ENCODE measurements around the gene NTN5.
"Not testable (repeated sequence)": the region's sequence is repeated elsewhere in the genome, so short reads cannot be mapped to it uniquely, and the experiment has no call there.

Gene NTN5

DNA sequence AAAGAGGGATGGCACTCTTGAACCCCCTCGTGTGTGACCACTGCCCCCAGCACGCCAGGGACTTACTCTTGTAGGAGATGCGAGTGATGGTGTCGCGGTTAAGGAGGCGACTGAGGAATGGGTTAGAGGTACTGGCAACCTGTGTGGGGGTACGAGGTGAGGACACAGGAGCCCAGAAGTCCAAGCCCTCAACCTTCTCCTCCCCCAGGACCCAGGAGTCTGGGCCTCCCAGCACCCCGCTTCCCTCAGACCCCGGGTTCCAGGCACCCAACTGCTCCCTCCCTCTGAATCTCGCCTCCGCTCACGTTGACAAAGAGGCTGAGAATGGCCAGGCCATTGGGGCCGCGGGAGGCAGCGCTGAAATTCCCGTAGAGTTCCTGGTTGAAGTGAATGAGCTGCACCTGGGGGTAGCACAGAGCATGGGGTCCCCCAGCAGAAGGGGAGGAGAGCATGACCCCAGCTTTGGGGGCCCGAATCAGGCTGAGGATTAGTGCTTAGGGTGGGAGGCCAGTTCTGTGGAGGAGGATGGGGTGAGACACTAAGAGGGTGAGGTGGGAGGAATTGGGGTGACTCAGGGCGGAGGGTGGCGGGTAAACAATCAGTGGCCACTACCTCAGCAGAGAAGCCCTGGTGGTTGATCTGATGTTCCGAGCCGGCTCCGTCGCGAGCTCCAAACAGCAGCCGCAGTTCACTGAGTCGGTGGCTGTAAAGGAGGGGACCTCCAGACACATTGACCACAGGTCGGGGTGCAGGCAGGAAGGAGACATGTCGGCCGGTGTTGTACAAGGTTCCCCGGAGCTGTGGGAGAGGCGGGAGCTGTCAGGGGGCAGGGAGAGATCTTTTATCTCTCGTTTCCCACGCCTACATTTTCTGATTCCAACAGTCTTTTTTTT, 33.1 kb downstream of the NTN5 start:
- peak; percentile 48 for DNase-seq

DNA sequence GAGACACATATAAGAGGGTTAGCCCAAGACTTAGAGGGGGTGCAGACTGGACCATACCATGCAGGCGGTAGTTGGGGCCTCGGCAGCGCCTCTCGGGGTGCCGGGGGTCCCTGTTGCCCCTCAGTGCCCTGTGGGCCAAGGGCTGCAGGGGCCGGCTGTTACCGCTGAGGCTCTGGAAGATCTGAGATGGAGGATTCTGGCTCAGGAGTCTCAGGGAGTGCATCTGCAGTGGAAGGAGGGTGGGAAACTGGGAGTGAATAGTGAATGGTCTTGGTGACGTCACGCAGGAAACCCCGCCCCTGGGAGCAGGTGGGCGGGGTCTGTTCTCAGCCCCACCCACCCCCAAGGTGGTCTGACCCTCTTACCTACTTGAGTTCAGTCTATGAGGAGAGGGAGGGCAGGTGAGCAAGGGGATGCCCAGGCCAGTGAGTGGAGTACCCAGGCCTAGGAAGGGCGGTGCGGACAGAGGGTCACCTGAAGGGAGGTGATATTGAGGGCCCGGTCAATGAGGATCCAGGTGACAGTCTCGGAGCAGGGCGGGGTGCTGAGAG, 33.9 kb downstream of the NTN5 start:
- DNase-seq = peak; percentile 23

DNA sequence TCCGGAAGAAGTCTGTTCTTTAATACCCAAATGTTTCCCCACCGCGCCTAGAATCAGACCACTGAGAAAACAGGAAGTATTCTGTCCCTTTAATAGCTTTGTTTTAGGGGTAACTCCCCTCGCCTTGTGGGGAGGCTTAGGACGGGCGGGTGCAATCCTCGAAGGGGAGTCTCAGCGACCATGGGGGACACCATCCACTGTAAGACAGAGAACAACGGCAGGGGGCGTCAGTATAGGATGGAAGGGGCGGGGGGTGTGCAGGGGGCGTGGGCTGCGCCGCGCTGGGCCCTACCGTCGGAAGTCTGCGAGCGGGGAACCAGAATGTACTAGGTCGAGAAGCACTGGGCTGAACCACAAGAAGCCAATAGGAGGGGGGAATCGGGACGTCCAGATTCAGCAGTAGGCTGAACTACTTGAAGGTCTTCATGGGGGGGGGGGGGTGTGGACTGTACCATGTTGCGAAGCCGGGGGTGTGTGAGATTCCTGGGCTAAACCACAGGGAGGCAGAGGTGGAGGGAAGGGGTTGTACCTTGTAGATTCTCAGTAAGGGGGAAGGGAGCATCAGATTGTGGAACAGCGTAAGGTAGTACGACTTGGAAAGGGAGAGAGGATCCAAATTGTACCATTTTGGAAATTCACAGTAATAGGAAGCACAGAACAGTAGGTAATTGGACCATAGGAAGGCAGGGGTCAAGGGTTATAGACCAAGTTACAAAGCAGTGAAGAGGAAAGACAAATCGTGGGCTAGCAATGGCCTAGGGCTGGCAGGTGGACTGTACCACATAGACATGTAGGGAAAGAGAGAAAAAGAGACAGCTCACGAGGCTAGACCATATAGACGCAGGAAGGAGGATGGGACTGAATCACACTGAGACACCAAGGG, 34.6 kb downstream of the NTN5 start:
- DNase-seq = peak; percentile 94

DNA sequence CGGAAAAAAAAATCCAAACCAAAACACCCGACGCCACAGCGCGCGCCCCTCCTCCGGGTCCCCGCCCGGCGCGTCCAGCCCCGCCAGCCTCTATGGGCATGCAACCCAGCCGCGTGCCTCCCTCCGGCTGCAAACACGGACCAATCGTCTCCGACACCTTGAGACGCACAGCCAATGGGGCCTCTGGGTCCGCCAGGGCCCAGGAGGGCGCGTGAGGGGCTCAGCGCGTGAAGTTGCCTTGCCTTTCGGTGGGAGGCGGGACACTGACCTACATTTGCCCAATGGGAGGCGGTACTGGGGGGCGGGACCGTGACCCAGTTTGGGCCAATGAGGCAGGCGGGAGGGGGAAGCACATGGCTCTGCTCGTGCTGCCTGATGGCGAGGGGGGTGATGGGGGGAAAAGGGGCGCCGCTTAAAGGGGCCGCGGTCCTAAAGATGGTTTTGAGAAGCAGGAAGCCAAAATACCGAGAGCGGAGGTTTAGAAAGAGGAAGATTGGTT, 35.3 kb downstream of the NTN5 start:
- peak; percentile 100 for DNase-seq

DNA sequence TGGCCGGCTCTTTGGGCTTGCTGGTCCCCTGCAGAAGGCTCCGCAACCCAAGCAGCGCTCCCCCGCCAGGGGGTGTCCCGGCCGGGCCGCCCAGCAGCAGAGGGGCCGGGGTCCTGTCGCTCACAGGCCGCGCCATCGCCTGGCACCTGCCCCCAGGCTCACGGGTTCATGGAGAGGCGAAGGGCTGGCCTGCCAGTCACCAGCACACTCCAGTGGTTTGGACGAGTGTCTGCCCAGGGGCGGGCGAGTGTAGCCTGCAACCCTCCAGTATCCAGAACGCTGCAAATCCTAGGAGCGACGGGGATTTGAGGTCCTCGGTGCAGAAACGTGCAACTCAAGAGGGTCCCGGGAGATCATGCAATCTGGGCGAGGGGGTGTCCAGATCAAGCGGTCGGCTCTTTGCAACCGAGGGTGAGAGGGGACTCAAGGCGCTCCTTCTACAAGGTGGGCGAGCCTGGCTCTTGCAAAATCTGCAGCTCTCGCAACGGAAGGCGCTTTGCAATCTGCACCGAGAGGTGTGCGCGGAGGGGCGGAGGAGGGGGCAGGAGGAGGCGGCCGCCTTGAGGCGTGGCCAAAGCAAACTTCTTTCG, 35.9 kb downstream of the NTN5 start, which contains the start of gene DBP:
TSS of gene DBP (minus strand) at position 521 of the 590 bp plus-strand sequence. CDS start at position 136, 385 bp downstream.
- no peak for DNase-seq

GRCh38 chr19:48635966-48636858, 36.6 kb downstream of the NTN5 start:
- DNase-seq = peak; percentile 36

- peak; percentile 75 for DNase-seq
These were observed 37.4 kb downstream of the NTN5 start for GRCh38 chr19:48635263-48635965.

- DNase-seq = peak; percentile 93
These were observed 38.2 kb downstream of the NTN5 start for GRCh38 chr19:48634424-48635262.

GRCh38 chr19:48634036-48634342, 38.8 kb downstream of the NTN5 start:
- DNase-seq = no peak

DNA sequence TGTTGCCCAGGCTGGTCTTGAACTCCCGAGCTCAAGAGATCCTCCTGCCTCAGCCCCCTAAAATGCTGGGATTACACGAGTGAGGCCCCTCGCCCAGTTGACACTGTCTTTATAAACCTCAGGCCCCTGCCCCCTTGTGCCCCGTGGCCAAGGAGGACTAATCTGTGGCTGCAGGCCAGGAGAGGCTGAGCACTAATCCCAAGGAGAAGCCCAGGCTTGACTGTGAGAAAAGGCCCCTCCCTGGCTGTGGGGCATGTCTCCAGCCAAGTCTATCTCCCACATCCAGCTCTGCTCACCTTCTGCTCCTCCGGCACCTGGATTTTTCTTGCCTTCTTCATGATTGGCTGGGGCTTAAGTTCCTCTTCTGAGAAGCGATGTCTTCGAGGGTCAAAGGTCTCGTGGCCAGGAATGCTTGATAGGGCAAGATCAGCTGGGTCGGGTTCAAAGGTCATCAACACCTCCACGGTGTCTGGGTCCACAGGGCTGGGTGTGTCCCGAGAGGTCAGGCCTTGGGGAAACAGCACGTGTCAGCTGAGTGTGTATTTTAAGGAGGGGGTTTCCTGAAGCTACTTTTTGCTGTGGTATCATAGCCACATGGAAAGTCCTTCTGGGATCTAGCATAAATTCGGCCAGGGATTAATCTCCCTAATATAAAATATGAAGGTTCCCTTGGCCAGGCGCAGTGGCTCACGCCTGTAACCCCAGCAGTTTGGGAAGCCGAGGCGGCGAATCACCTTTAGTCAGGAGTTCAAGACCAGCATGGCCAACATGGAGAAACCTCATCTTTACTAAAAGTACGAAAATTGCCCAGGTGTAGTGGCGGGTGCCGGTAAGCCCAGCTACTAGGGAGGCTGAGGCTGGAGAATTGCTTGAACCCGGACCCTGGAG, 39.4 kb downstream of the NTN5 start:
- no peak for DNase-seq

- no peak for DNase-seq
These were observed 40.1 kb downstream of the NTN5 start for GRCh38 chr19:48632692-48633147.

DNA sequence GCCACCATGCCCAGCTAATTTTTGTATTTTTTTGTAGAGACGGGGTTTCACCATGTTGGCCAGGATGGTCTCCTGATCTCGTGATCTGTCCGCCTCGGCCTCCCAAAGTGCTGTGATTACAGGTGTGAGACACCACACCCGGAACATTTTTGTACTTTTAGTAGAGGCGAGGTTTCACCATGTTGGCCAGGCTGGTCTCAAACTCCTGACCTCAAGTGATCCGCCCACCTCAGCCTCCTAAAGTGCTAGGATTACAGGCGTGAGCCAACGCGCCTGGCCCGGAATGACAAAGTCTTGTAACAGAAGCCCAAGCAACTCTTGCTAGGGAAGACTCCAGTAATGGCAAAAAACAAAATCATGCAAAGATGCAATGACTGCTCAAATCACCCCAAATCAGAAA, 40.5 kb downstream of the NTN5 start:
- DNase-seq = not testable (repeated sequence)

GRCh38 chr19:48631225-48631624, 41.6 kb downstream of the NTN5 start:
- no peak for DNase-seq

GRCh38 chr19:48630296-48631063, 42.3 kb downstream of the NTN5 start:
- DNase-seq = no peak

DNA sequence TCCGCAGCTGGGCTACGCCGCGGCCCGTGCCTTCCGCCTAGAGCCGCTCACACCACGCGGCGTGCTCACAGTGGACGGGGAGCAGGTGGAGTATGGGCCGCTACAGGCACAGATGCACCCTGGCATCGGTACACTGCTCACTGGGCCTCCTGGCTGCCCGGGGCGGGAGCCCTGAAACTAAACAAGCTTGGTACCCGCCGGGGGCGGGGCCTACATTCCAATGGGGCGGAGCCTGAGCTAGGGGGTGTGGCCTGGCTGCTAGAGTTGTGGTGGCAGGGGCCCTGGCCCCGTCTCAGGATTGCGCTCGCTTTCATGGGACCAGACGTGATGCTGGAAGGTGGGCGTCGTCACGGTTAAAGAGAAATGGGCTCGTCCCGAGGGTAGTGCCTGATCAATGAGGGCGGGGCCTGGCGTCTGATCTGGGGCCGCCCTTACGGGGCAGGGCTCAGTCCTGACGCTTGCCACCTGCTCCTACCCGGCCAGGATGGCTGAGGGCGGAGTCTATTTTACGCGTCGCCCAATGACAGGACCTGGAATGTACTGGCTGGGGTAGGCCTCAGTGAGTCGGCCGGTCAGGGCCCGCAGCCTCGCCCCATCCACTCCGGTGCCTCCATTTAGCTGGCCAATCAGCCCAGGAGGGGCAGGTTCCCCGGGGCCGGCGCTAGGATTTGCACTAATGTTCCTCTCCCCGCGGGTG, 43.1 kb downstream of the NTN5 start:
- peak; percentile 28 for DNase-seq

DNA sequence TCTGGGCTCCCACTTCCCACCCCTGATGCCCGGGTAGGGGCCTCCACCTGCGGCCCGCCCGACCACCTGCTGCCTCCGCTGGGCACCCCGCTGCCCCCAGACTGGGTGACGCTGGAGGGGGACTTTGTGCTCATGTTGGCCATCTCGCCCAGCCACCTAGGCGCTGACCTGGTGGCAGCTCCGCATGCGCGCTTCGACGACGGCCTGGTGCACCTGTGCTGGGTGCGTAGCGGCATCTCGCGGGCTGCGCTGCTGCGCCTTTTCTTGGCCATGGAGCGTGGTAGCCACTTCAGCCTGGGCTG, 43.6 kb downstream of the NTN5 start:
- DNase-seq = no peak

DNA sequence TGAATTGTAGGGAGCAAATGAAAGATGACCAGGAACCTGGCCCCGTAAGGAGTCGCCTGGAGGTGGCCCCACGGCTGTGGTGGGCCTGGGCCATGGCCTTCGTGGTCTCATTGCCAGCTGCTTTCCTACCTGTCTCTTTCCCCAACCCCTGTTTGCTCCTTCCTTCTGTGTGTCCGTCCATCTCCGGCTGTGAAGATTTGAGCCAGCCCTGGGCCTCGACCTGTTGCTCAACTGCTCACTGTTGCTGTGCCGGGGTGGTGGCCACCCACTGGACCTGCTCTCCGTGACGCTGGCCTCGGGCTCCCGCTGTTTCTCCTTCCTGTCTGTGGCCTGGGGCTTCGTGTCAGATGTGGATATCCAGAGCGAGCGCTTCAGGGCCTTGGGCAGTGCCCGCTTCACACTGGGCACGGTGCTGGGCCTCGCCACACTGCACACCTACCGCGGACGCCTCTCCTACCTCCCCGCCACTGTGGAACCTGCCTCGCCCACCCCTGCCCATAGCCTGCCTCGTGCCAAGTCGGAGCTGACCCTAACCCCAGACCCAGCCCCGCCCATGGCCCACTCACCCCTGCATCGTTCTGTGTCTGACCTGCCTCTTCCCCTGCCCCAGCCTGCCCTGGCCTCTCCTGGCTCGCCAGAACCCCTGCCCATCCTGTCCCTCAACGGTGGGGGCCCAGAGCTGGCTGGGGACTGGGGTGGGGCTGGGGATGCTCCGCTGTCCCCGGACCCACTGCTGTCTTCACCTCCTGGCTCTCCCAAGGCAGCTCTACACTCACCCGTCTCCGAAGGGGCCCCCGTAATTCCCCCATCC, 44.1 kb downstream of the NTN5 start:
- DNase-seq = no peak
